ENCODE measurements around the gene RSRP1.

DNA sequence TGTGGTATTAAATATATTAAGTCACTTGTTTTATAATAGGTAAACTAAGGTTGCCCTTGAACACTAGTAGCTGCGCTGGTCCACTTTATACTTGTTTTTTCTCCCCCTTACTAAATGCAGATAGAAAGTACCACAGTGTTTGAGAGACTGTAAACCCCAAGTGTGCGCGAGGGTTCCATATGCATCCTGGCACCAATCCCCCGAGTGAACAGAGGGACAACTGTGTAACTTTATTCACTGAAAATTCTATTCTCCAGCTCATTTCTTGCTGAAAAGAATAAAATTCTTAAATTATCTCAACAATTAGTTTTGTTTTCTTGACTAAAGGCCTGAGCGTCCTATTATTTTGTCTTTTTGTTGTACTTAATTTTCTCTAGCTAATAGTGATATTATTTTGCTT is 1.9 kb downstream of the RSRP1 start:
- TF ChIP-seq, protein P1, sequence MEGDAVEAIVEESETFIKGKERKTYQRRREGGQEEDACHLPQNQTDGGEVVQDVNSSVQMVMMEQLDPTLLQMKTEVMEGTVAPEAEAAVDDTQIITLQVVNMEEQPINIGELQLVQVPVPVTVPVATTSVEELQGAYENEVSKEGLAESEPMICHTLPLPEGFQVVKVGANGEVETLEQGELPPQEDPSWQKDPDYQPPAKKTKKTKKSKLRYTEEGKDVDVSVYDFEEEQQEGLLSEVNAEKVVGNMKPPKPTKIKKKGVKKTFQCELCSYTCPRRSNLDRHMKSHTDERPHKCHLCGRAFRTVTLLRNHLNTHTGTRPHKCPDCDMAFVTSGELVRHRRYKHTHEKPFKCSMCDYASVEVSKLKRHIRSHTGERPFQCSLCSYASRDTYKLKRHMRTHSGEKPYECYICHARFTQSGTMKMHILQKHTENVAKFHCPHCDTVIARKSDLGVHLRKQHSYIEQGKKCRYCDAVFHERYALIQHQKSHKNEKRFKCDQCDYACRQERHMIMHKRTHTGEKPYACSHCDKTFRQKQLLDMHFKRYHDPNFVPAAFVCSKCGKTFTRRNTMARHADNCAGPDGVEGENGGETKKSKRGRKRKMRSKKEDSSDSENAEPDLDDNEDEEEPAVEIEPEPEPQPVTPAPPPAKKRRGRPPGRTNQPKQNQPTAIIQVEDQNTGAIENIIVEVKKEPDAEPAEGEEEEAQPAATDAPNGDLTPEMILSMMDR (IDR thresholded peaks at IDR 0.05; ENCODE audit: low read depth, low read length), result no peak
- TF ChIP-seq, protein P2, sequence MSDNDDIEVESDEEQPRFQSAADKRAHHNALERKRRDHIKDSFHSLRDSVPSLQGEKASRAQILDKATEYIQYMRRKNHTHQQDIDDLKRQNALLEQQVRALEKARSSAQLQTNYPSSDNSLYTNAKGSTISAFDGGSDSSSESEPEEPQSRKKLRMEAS (IDR thresholded peaks at IDR 0.05; ENCODE audit: low read depth, low read length), result no peak

All from NB4 (cell line).